Suppressor macrophage (primary cell): ENCODE measurements around the gene MAP3K9.
"Not testable (repeated sequence)": the region's sequence is repeated elsewhere in the genome, so short reads cannot be mapped to it uniquely, and the experiment has no call there.

Experiments
- DNase-seq, 4 experiments: peaks; one replicate each; pipeline ENCODE4 v3.0.0-alpha.2; 2020 to 2022

Gene MAP3K9

DNA sequence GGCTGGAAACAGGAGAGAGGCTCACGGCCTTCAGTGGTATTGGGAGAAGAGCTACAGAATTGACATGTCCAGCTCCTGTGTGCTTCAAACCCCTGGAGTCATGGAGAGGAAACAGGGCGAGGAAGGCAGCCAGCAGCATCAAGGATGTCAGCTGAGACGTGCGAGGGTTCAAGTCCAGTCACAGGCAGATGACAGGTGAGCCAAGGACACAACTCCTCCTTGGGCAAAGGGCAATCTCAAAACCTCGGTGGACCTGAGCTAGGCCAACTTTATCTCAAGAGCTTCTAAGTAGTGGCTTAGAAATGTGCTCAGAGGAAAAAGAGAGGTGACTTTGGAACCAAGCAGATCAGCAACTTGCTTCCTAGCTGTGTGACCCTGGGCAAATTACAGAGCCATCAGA, 86.0 kb downstream of the MAP3K9 start:
- no peak for DNase-seq

GRCh38 chr14:70722418-70722817, 86.9 kb downstream of the MAP3K9 start:
- no peak for DNase-seq

GRCh38 chr14:70721542-70721941, 87.8 kb downstream of the MAP3K9 start:
- no peak for DNase-seq

DNA sequence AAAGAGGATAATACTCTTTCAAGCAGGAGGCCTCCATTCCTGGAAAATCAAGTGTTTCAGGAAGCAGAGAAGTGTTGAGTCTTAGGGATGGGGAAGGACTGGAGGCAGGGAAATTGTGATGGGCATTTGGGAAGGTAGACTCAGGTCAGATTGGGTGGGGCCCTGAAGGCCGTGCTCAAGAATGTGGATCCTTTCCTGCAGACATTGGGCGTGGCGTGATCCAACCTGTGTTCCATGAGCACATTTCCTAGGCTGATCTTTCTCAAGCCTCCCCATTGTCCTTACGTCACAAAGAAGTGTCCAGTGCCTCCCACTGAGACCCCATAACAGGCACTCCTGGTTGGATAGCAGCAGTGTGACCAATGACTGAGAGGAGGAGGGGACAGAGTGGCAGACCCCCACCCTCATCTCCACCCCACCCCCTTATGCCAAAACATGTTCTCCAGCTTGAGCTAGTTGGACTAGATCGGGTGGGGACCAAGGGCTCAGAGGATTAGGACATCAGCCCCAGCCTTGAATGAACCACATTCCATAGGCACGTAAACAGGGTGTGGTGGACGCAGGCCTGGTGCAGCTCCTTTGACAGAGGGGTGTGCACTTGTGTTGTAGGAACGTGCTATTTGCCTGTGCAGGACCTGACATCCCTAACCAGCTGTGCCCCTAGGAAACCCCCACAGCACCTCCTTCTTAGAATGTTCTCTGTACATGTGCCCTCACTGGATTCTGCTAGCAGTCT, 90.8 kb downstream of the MAP3K9 start:
- DNase-seq: no peak

DNA sequence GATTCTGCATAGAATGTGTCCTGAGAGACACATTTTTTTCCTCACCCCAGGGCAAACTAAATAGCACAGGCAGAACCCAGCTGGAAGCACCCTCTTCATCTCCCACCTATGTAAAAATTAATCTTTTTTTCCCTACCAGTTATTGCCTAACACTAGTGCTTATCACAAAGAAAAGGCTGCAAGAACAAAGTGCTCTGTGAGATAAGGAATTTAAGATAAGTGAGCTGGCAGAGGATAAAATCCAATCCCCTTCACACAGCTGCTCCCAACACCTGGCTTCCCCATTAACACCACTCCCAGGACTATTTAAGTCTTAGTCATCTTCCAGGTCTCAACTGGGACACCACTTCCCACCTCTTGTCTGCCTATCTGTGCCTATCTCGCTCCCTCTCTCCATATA, 92.4 kb downstream of the MAP3K9 start:
- no peak for DNase-seq

DNA sequence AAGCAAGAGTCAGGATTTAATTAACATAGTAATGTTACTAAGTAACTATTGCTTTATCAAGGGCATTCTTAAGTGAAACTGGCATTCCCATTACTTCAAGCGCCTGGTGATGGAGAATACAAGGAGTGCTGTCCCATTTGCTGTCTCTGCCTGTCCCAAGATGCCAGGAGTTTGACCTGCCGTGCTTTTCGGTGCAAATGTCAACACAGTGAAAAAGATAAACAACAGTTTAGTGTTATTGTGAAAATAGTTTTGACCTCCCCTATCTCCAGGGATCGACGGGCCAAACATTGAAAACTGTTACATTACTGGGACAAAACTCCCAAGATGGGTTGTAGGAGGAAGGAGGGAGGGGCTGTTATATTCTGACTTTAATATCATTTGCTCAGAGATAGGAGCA, 92.8 kb downstream of the MAP3K9 start:
- DNase-seq: no peak

DNA sequence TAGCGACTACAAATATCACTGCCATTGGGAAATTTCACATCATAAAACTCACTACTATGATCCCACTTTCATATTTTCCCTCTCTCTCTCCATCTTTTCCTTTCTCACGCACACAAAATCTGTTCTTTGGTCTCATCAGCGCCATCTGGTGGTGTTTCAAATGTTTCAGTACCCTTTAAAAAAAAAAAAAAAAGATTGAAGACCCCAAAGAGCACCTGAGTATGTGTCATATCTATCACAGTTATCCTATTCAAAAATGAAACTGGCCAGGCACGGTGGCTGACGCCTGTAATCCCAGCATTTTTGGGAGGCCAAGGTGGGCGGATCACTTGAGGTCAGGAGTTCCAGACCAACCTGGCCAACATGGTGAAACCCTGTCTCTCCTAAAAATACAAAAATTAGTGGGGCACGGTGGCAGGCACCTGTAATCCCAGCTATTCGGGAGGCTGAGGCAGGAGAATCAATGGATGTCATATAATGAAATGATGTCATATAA, 95.2 kb downstream of the MAP3K9 start:
- peak; percentile 55 to 77 (median 64) for DNase-seq

DNA sequence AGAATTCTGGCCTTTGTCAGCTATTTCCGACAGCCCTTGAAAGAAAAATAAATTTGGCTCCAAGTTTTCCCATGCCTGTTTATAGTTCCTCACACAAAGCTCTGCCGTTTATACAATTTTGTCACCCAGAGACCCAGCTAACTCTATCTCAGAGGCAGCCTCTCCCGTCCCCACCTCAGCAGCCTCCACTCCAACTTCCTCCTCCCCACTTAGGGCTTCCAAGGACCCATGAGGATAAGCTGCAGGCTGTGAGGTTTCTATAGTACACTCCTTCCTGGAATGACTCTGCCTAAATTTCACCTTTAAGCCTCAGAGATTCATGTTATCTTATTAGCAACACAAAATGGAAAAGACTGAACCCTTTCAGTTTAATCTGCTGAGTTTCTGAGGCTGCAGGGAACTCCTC, 95.8 kb downstream of the MAP3K9 start:
- peak in 1 of 4 experiments; percentile 5 for DNase-seq

- no peak for DNase-seq
Measured at GRCh38 chr14:70713096-70713495, 96.2 kb downstream of the MAP3K9 start.

DNA sequence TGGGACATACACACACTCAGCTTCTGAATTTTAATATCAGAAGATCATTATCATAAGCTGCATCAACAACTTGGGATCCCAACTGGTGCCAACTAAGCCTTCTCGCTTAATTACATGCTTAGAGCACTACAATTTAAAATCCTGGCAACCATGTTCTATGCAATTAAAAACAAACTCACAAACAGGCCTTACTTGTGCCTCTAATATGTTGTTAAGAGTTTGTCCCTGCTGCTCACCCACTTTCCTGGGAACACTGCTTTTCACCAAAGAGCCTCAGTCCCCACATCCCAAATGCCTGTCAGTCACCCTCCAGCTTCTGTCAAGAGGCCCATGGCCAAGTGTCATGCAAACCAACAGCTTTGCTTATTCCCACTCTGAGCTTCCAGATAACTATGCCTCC, 97.9 kb downstream of the MAP3K9 start:
- no peak for DNase-seq

- DNase-seq: no peak
Measured at GRCh38 chr14:70709726-70710382, 99.5 kb downstream of the MAP3K9 start.

- no peak for DNase-seq
Measured at GRCh38 chr14:70708717-70709570, 100.4 kb downstream of the MAP3K9 start.

GRCh38 chr14:70707138-70708038, 101.9 kb downstream of the MAP3K9 start:
- DNase-seq: peak; percentile 77 to 91 (median 86)

- DNase-seq: no peak
Measured at GRCh38 chr14:70706177-70706576, 103.1 kb downstream of the MAP3K9 start.

DNA sequence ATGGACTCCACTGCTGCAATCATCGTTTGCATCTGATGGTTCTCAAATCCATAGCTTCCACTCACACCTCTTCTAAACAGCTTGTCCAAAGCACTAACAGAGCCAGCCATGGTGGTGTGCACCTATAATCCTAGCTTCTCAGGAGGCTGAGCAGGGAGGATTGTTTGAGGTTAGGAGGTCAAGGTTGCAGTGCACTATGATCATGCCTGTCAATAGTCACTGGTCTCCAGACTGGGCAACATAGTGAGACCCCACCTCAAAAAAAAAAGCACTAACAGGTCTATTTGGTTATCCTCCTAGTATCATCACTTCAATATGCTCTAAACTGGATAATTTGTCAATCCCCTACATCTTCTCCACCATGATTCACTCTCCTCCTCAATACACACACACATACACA, 104.4 kb downstream of the MAP3K9 start:
- no peak for DNase-seq

DNA sequence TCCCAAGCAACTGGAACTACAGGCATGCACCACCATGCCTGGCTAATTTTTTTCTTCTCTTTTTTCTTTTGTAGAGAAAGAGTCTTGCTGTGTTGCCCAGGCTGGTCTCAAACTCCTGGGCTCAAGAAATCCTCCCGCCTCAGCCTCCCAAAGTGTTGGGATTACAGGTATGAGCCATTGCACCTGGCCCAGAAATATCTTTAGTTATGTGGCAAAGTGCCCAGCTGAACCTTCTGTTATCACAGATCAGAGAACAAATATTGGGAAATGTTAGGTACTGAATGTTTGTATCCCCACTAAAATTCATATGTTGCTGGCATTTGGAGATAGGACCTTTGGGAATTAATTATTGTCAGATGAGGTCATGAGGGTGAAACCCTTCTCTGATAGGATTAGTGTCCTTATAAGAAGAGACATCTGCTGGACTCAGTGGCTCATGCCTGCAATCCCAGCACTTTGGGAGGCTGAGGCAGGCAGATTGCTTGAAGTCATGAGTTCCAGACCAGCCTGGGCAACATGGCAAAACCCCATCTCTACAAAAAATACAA, 105.6 kb downstream of the MAP3K9 start:
- not testable (repeated sequence) for DNase-seq

GRCh38 chr14:70702161-70702560, 107.2 kb downstream of the MAP3K9 start:
- peak in 3 of 4 experiments; percentile 49 to 70 (median 60) for DNase-seq

DNA sequence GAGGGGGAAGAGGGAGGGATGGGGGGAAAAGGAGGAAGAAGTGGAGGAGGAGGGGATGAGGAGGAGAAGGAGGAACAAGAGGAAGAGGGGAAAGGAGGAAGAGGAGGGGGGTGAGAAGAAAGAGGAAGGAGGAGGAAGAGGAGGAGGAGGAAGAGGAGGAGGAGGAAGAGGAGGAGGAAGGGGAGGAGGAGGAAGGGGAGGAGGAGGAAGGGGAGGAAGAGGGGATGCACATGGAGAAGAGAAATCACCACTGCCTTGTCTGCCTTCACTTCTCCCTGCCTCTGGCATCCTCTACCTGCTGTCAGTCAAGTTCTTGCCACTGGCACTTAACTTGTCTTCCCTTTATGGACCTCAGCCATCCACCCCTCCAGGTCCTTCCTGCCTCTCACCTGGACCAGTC, 107.7 kb downstream of the MAP3K9 start:
- no peak for DNase-seq

DNA sequence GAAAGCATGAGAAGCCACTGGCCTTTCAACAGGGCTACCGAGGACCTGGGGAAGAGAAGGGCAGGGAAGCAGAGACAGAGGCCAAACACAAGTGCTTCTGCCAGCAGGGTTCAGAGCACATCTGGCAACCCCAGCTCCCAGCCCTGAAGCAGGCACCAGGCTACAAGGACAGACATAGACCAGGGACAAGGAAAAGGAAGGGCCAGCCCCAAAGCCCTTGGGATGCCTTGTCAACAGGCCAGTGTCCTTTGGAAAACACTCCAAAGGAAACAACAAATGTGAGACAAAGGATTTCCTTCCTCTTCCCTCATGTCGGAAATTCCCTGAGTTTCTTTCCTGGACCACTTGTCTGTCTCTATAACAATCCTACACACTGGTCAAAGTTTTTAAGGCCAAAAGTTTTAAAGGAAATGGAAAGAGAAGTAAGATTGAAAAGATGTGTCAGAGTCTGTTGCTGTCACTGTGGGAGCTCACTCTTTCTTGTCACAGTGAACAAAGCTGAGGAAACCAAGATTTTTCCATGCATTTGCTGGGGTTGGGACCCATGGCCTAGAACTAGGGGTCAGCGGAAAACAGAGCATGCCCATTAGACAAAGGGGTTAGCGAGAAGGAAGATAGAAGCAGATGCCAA, 108.2 kb downstream of the MAP3K9 start:
- DNase-seq: peak in 3 of 4 experiments; percentile 39 to 56 (median 49)

DNA sequence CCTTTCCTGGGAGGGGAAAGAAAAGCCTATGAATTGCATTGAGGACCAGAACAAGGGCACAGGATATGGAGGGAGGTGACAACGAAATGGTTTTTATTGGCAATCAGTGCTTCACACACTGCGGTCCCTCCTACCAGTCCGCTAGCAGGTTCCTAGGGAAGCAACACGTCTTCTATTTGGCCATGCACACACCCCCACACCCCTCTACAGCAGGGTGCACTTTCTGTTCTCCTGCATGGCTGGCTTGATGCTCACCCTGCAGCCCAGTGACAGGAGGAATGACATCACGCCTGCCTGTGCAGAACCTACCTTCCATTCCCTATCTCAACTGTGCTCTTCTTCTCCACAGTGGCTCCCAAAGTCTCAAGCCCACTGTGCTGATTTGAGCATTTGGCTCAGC, 109.7 kb downstream of the MAP3K9 start:
- DNase-seq: peak in 3 of 4 experiments; percentile 20 to 36 (median 24)

DNA sequence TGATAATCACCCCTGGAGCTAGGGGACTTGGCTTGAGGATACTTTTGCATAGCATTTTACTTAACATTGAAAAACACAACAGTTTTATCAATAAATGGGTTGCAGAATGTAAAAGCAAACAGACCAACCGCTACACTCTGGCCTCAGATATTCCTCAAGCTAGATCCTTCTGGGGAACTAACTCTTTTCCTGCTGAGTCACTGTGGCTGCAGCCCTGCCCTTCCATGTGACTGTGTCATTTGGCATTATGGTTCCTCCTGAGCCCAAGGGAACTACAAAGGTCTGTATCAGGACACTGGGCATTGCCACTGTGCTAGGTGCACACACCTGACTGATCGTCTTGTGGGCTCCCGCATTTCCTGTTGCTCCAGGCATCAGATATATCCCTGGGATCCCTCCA, 111.0 kb downstream of the MAP3K9 start:
- peak; percentile 73 to 89 (median 82) for DNase-seq
